Activated naive CD4-positive, alpha-beta T cell (primary cell): ENCODE data around the gene BCAS2.

Experiments
- DNase-seq, 4 experiments: peaks; one replicate each; lab custom pipeline; 2025; lab: John Stamatoyannopoulos, UW

The BCAS2 gene

DNA sequence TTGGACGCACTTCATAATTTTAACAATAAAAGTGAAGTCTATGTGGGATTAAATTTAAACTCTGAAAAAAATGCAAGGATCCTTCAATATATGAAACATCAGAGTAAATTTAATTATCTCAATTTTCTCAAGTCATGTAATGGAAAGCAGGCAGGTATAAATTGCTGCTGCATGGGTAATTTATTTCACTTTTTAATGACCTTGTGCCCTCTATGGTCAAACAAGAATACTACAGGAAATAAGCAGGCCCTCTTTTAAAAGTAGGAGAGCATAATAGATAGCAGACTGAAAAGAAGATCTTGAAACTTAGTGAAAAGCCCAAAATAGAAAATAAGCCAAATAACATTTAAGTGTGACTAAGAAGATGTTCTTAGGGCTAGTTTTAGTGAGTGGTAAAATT is 22.9 kb downstream of the BCAS2 start:
- no peak for DNase-seq

DNA sequence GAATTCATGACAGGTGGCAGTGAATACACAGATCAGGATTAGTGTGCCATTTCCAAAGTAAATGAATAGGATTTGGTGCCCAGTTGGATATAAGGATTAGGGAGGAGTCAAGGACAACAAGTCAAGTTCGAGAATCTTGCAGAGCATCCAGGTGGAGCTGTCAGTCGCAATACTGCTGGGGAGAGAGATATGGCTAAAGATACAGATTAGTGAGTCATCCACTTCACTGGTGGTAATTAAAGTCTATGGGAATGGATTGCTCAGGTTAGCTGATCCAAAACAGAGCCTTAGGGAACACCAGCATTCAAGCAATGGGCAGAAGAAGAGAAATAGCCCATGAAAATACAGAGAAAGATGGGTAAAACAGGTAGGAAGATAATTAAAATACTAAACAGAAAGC is 26.8 kb downstream of the BCAS2 start:
- DNase-seq: no peak

DNA sequence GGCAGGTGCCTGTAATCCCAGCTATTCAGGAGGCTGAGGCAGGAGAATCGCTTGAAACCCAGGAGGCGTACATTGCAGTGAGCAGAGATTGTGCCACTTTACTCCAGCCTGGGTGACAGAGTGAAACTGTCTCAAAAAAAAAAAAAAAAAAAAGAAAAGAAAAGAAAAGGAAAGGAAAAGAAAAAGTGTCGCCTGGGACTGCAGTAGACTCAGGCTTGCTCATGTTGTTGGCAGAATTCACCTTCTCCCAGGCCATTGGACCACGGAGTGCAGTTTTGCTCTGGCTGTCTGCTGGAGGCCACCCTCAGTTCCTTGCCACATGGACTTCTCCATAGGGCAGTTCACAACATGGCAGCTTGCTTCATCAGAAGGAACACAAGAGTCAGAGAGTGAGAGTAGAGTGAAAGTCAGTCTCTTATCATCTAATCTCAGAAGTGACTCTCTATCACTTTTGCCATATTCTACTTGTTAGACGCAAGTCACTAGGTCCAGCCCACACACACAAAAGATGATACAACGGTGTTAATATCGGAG is 29.2 kb downstream of the BCAS2 start:
- DNase-seq: no peak

DNA sequence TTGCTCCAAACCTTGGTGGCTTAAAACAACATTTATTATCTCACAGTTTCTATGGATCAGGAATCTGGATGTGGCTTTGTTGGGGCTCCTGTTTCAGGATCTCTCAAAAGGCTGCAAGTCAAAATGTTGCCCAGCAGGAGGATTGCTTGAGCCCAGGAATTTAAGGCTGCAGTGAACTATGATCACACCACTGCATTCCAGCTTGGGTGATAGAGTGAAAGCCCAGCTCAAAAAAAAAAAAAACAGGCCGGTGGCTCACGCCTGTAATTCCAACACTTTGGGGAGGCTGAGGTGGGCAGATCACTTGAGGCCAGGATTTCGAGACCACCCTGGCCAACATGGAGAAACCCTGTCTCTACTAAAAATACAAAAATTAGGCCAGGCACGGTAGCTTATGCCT is 30.0 kb downstream of the BCAS2 start:
- no peak for DNase-seq

DNA sequence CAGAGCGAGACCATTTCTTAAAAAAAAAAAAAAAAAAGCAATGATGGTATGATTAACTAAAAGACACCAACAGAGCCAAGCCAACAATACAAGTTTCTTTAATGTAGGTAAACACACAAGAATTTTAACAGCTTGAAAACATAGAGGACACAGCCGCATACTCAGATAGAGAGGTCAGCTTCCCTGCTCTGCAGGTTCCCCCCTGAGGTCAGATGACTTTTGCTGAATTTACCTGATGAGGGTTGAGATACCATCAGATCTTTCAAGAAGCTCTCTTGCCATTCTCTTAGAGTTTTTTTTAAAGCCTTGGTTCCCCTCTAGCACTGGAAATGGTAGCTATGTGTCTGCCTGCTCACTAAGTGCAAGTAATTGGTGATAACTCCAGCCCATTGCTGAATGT is 31.1 kb downstream of the BCAS2 start:
- DNase-seq: no peak

DNA sequence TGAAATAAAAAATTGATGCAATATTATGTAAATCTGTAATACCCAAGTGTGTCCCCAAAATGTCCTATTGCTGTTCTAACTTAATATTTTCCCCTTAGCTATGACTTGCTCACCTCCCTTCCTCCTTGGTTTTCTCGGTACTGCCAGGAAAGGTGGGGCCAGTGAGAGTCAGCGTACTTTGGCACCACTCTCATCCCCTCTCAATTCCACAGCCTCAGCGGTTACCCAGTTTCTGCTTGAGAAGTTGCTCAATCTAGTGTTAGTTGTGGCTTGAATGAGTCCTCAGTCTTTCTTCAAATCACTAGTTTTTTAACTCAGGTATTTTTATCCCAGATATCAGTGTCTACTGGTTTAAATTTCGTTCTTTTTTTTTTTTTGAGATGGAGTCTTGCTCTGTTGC is 32.3 kb downstream of the BCAS2 start:
- no peak for DNase-seq

DNA sequence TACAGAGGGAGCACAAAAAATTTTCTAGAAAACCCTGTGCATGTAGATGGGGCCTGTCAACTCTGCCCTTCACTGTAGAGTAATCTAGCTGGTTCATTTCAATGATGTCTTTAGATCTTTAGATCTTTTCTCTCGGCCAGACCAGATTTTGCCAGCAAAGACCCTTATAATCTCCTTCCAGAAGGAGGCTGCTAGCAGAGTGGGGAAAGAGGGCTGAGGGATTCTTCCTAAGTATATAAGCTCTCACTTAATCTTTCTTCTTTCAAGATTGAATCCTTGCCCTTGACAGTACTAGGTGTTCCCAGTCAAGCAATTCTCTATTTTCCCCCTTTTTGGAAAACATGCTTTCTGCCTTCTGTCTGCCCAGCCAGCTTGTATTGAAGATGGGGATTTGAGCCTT is 34.3 kb downstream of the BCAS2 start:
- no peak for DNase-seq

DNA sequence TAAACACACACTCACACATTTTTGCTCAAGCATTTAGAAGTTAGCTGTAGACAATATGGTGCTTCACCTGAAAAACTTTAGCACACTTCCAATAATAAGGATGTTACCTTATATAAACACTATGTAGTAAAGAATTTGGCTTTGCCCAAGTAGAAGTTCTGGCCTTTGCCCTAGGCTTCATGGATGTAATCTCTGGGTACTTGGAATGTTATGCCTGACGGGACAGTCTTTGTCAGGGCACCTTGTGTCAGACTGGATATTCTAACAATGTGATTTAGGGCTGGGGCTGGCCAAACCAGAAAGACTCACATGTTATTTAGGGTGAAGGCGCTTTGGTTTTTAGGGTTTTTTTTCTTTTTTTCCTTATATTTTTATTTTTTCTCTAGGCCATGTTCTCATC is 35.6 kb downstream of the BCAS2 start:
- no peak for DNase-seq

DNA sequence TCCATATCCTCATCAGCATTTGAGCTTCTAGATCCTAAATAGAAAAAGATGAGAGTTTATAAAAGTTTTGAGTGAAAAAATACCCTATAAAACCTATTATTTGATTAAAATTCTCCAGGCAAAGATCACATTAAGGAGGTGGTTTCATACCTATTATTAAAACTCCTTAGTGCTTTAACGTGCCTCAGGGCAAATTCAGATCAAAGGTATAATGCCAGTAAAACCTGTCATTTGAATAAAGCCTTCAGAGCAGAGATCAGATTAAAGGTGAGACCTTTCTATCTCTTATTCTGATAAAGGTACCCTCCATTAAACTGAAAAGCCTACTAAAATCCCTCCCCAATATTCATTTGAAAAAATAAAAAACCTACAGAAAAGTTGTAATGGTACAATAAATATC is 36.1 kb downstream of the BCAS2 start:
- no peak for DNase-seq

DNA sequence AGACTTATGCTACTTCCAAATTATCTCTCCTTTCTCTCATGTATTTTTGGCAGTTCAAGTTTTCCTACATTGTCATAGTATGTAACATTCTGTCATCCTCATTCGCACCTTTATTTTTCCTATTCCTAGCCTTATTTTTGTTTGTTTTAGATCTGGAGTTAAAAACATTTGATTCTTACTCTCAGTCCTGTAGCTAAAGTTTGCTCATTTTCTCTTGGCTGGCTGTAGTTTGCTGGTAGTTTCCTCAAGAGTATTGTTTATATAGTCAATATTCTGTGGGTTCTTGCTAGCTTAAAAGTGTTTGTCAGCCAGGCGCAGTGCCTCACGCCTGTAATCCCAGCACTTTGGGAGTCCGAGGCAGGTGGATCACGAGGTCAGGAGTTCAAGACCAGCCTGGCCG is 40.6 kb downstream of the BCAS2 start:
- DNase-seq: no peak

DNA sequence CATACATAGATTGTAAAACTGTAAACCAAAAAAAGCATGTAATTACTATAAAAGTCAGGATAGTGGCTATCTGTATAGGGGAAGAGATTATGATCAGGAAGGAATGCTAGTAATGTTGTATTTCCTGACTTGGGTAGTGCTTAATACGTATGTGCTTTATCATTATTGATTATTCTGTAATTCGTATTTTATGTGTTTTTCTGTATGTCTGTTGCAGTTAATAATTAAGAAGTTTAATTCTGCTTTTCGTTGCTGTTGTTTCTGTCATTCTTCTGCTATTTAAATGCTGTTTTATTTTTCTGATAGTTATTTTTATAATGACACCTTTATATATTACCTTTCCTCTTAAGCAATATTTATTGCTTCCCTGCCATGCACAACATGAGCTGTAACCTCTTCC is 41.1 kb downstream of the BCAS2 start:
- DNase-seq: no peak

DNA sequence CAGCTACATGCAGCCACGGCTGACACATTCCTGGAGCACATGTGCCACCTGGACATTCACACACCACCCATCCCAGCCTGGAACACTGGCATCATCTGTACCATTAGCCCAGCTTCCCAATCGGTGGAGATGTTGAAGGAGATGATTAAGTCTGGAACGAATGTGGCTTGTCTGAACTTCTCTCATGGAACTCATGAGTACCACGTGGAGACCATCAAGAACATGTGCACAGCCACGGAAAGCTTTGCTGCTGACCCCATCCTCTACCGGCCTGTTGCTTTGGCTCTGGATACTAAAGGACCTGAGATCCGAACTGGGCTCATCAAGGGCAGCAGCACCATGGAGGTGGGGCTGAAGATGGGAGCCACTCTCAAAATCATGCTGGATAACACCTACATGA is 45.4 kb downstream of the BCAS2 start:
- DNase-seq: no peak

DNA sequence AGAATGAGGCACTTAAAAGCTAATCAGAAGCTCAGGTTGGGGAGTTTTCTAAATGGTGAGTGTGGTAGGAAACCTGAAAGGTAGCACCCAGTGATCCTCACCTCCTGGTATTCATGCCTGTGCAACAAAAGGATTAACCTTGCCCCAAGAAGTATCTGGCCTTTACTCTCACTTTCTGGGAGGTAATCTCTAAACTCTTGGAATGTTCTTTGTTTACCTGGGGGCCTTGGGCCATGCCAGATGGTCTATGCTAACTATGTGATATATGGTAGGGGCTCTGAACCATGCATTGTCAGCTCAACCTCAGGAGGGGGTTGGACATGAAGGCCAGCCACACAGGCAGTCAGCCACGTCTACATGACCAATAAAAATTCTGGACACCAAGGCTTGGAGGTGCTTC is 46.0 kb downstream of the BCAS2 start:
- no peak for DNase-seq

DNA sequence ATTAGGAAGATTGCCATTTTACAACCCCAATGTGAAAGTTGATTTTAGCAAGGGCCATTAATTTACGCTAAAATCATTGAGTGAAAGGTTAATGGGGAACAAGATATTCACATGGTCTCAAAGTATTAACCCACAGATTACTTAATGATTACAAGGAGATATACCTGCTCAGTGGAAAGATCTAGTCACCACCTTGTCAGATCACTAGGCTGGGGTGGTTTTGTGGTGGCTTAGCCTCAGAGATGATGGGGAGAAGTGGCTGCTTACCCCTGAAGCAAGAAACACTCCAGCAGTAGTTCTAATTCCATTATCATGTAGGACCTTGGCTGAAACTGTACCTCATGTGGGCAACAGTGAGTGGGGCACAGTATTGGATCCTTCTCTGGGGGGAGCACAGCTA is 50.3 kb downstream of the BCAS2 start:
- no peak for DNase-seq

DNA sequence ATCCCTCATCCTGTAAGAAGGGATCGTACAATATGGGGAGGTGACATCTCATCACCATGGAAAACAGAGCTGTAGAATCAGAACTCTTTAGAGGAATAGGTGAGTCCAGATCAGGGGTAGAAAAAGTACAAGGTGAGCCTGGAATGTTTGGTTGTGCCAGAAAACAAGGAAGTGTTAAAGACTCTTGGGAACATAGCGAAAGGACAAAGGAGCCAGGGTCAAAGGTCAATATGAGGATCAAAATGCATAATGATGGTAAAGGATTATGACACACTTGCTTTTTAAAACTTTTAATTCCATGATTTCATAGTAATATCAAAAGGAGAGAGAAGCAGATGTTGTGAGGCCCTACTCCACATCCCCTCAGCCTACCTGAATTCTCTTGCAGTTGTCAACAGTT is 51.2 kb downstream of the BCAS2 start:
- no peak for DNase-seq

DNA sequence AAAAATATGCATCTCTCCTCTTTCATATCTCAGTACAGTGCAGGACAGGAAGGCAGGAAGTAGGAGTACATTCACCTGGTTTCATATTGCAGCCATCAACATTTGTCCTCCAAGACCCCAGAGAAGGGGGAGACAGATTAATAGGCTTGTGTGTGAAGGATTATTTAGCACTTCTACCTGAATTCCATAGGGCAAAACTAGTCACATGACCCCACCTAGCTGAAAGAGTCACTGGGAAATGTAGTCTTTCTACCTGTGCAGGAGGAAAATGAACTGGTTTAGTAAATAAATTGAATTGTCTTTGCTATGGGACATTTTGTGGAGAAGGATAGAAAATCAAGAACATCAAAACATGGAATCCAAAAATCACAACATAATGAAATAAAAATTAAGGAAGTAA is 56.5 kb downstream of the BCAS2 start:
- DNase-seq: no peak

DNA sequence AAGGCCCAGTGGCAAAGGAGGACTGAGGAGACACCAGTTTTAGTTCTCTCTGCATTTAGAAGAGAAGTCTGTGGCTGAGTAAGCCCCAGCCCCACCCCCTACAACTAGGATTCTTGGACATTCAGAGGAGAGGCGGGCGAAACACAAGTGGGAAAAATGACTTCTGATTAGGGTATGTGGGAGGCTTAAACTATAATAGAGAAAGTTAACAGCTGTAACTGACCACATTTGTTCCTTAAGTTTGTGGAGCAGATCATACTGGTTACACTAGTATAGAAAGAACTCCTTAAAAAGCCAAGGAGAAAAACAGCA is 59.2 kb downstream of the BCAS2 start:
- DNase-seq: no peak

DNA sequence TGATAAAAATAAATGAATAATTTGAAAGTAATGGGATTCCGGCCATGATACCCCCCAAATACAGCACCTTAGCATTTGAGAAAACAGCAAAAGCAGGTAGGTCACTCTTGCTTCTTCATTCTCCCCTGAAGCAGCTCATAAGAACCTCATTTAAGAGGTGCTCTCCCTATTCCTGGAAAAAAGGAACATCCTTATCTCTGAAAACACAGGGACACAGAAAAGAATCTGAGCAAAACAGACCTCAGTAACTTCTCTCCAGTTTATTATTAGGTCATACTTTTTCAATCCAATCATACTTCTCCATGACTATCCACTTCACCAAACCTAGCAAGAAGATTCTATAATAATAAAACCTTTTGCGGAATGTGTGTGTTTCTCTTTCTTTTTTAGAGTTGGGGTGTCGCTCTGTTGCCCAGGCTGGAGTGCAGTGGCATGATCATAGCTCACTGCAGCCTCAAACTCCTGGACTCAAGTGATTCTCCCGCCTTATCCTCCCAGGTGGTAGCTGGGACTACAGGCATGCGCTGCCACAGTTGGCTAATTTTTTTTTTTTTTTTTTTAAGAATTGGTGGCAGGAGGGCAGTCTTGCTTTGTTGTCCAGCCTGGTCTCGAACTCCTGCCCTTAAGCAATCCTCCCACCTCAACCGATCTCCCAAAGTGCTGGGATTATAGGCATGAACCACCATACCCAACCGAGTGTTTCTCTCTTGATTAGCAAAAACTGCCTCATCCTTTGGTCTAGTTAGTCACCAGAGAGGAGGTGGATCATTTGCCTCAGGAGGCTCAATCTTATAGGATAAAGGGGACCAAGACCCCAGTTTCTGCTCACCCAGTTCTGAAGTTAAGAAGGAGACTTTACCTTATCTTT is 59.8 kb downstream of the BCAS2 start:
- no peak for DNase-seq
